IMR-90 (cell line): ENCODE data around the gene CIT. TPM values are rescaled to one million over a fixed set of nuclear protein-coding genes. Genes with fewer than 3 reads are reported as not detected.

Source experiments
- ATAC-seq: fragments of 200-7000 bp; cut with Tn5 transposase; 2 replicates; pipeline ENCODE4 v1.9.1; 2020; ENCODE audit warnings: low read depth, mild to moderate bottlenecking, moderate library complexity
- BruUV-seq: library from RNA; stranded (reverse); fragments of 400-500 nt; replicated peaks from 2 replicates; lab custom pipeline; 2021; lab: Mats Ljungman, UMichigan
- CTCF ChIA-PET: fragments of 300-600 bp; formaldehyde crosslinking; extraction: SDS; loops from one replicate; lab custom pipeline; 2021; ENCODE audit warnings: antibody characterized with exemption; lab: Yijun Ruan, JAX
- POLR2A ChIA-PET: fragments of 300-600 bp; sonication (Branson Sonifier 250); formaldehyde crosslinking; loops from one replicate; lab custom pipeline; 2022; ENCODE audit warnings: antibody characterized with exemption; ENCODE audit not compliant: unreplicated experiment; lab: Charles Lee
- DNase-seq: peaks from one replicate; pipeline ENCODE4 v3.0.0; 2013
- H2AFZ ChIP-seq: replicated peaks from 2 replicates; pipeline ENCODE3; 2013; ENCODE audit warnings: low read length, mild to moderate bottlenecking; ENCODE audit not compliant: poor library complexity
- H2AK5ac ChIP-seq: 2 replicates; pipeline ENCODE4 v1.6.1; 2013; ENCODE audit warnings: low read depth, low read length, inconsistent platforms
- H2AK9ac ChIP-seq: replicated peaks from 2 replicates; pipeline ENCODE3; 2013; ENCODE audit warnings: mild to moderate bottlenecking, low read depth, low read length, moderate library complexity; ENCODE audit not compliant: poor library complexity
- H2BK120ac ChIP-seq: 2 replicates; pipeline ENCODE4 v1.6.1; 2013; ENCODE audit warnings: low read depth, low read length, inconsistent platforms
- H2BK15ac ChIP-seq: 3 replicates; pipeline ENCODE4 v1.6.1; 2013; ENCODE audit warnings: low read depth, low read length, inconsistent platforms
- H2BK20ac ChIP-seq: 2 replicates; pipeline ENCODE4 v1.6.1; 2013; ENCODE audit warnings: low read depth, mild to moderate bottlenecking, inconsistent platforms, low read length, moderate library complexity
- H2BK5ac ChIP-seq: 2 replicates; pipeline ENCODE4 v1.6.1; 2013; ENCODE audit warnings: mild to moderate bottlenecking, low read depth, low read length, inconsistent platforms; ENCODE audit not compliant: poor library complexity, severe bottlenecking
- H3K14ac ChIP-seq: replicated peaks from 2 replicates; pipeline ENCODE4 v1.6.1; 2013; ENCODE audit warnings: low read depth, low read length, inconsistent platforms
- H3K18ac ChIP-seq: 2 replicates; pipeline ENCODE4 v1.6.1; 2013; ENCODE audit warnings: low read depth, low read length, control low read depth
- H3K23ac ChIP-seq: 2 replicates; pipeline ENCODE4 v1.6.1; 2013; ENCODE audit warnings: low read depth, low read length, inconsistent platforms
- H3K27ac ChIP-seq: 2 replicates; pipeline ENCODE4 v1.5.1; 2013; ENCODE audit warnings: mild to moderate bottlenecking, control low read depth, low read length; ENCODE audit not compliant: insufficient read depth
- H3K27me3 ChIP-seq: 2 replicates; pipeline ENCODE4 v1.6.1; 2013; ENCODE audit warnings: low read length; ENCODE audit not compliant: control insufficient read depth, insufficient read depth
- H3K36me3 ChIP-seq: 2 replicates; pipeline ENCODE4 v1.6.1; 2013; ENCODE audit warnings: low read length, mixed read lengths; ENCODE audit not compliant: control insufficient read depth, insufficient read depth
- H3K4ac ChIP-seq: 2 replicates; pipeline ENCODE4 v1.6.1; 2013; ENCODE audit warnings: low read depth, low read length, inconsistent platforms
- H3K4me1 ChIP-seq: 2 replicates; pipeline ENCODE4 v1.6.1; 2013; ENCODE audit warnings: low read length, mixed read lengths; ENCODE audit not compliant: control insufficient read depth, insufficient read depth
- H3K4me2 ChIP-seq: 2 replicates; pipeline ENCODE4 v1.6.1; 2013; ENCODE audit warnings: low read depth, mild to moderate bottlenecking, control low read depth, low read length, moderate library complexity
- H3K4me3 ChIP-seq: 2 replicates; pipeline ENCODE4 v1.5.1; 2013; ENCODE audit warnings: low read depth, mild to moderate bottlenecking, control low read depth, low read length, moderate library complexity; ENCODE audit not compliant: insufficient read depth
- H3K56ac ChIP-seq: 2 replicates; pipeline ENCODE4 v1.6.1; 2013; ENCODE audit warnings: low read length, inconsistent platforms; ENCODE audit not compliant: insufficient read depth; ENCODE audit errors: extremely low read depth
- H3K79me1 ChIP-seq, 2 experiments: 2 replicates each; pipeline ENCODE4 v1.6.1; 2013; ENCODE audit warnings: low read length in 2 of 2, inconsistent platforms in 1 of 2, low read depth in 1 of 2
- H3K9ac ChIP-seq: 2 replicates; pipeline ENCODE4 v1.6.1; 2013; ENCODE audit warnings: low read depth, low read length, control low read depth
- H3K9me1 ChIP-seq: 2 replicates; pipeline ENCODE4 v1.6.1; 2013; ENCODE audit warnings: low read length, inconsistent platforms; ENCODE audit not compliant: insufficient read depth
- H3K9me3 ChIP-seq: 2 replicates; pipeline ENCODE4 v1.6.1; 2013; ENCODE audit warnings: low read length; ENCODE audit not compliant: control insufficient read depth, insufficient read depth
- H4K20me1 ChIP-seq: 2 replicates; pipeline ENCODE4 v1.6.1; 2013; ENCODE audit warnings: low read length, inconsistent platforms; ENCODE audit not compliant: insufficient read depth
- H4K5ac ChIP-seq: 2 replicates; pipeline ENCODE4 v1.6.1; 2013; ENCODE audit warnings: mild to moderate bottlenecking, low read depth, low read length, control low read depth
- H4K8ac ChIP-seq, 2 experiments: 2 replicates each; pipeline ENCODE4 v1.6.1; 2013; ENCODE audit warnings: low read depth in 2 of 2, low read length in 2 of 2, control low read depth in 1 of 2, inconsistent platforms in 1 of 2
- H4K91ac ChIP-seq: 2 replicates; pipeline ENCODE4 v1.6.1; 2013; ENCODE audit warnings: low read depth, low read length, inconsistent platforms; ENCODE audit not compliant: insufficient read depth
- BHLHE40 ChIP-seq: fragments of 150-350 bp; IDR thresholded peaks from 2 replicates; pipeline ENCODE4 v1.6.1; 2016; ENCODE audit warnings: mild to moderate bottlenecking, low read depth, low read length
- CEBPB ChIP-seq: IDR thresholded peaks from 2 replicates; pipeline ENCODE4 v1.6.1; 2012; ENCODE audit warnings: low read depth, low read length, improper control_type of control experiment
- CHD1 ChIP-seq: IDR thresholded peaks from 2 replicates; pipeline ENCODE4 v1.6.1; 2012; ENCODE audit warnings: low read depth, low read length, improper control_type of control experiment
- FOS ChIP-seq: fragments of 150-350 bp; IDR thresholded peaks from 2 replicates; pipeline ENCODE4 v1.6.1; 2016; ENCODE audit warnings: low read depth, low read length
- MXI1 ChIP-seq: IDR thresholded peaks from 2 replicates; pipeline ENCODE4 v1.6.1; 2012; ENCODE audit warnings: low read depth, mild to moderate bottlenecking, low read length, moderate library complexity, borderline replicate concordance
- POLR2A ChIP-seq: IDR thresholded peaks from 2 replicates; pipeline ENCODE4 v1.6.1; 2012; ENCODE audit warnings: mild to moderate bottlenecking, low read depth, low read length
- RAD21 ChIP-seq: IDR thresholded peaks from 2 replicates; pipeline ENCODE4 v1.6.1; 2012; ENCODE audit warnings: low read length, improper control_type of control experiment
- RCOR1 ChIP-seq: IDR thresholded peaks from 2 replicates; pipeline ENCODE4 v1.6.1; 2012; ENCODE audit warnings: mild to moderate bottlenecking, low read length, improper control_type of control experiment; ENCODE audit not compliant: insufficient replicate concordance
- RFX5 ChIP-seq: IDR thresholded peaks from 2 replicates; pipeline ENCODE4 v1.8.0; 2012; ENCODE audit warnings: low read depth, mild to moderate bottlenecking, low read length, moderate library complexity
- SMC3 ChIP-seq: fragments of 150-350 bp; IDR thresholded peaks from 2 replicates; pipeline ENCODE4 v1.6.1; 2016; ENCODE audit warnings: low read depth, mild to moderate bottlenecking, antibody characterized with exemption, low read length, moderate library complexity
- WGBS, 2 experiments: methylation state at CpG; one replicate each; pipeline versions ENCODE4 v1.1.5 to v1.1.7; 2013; ENCODE audit warnings: missing lambda C conversion rate in 2 of 2; ENCODE audit not compliant: insufficient read length in 1 of 2; ENCODE audit errors: extremely low coverage in 2 of 2; 5-methylcytosine and 5-hydroxymethylcytosine counted together
- dilution Hi-C: fragments of 300-500 bp; cut with HindIII; formaldehyde crosslinking; loops from one replicate; pipeline ENCODE4 v1.14.3; 2018; ENCODE audit warnings: low sequenced_read_pairs; ENCODE audit not compliant: unreplicated experiment
- in situ Hi-C: fragments of 300-500 bp; cut with MboI; formaldehyde crosslinking; loops from 3 replicates; pipeline ENCODE4 v1.14.3; 2019; ENCODE audit warnings: low sequenced_read_pairs, inconsistent platforms, mixed read lengths
- intact Hi-C: fragments of 100-400 bp; cut with micrococcal nuclease; formaldehyde crosslinking; loops from 2 replicates; pipeline ENCODE4 v1.10.0; 2022
- polyA plus RNA-seq, 3 experiments: library from polyadenylated mRNA; depleted of rRNA; stranded (reverse); fragments of >200 nt; gene quantifications; 2 replicates each; pipeline ENCODE4 v1.2.3, GENCODE V29; 2012; ENCODE audit warnings: low replicate concordance in 1 of 3
- total RNA-seq: library from RNA; depleted of rRNA; stranded (reverse); fragments of >200 nt; gene quantifications from 2 replicates; pipeline ENCODE4 v1.2.3, GENCODE V29; 2012
- TF ChIP-seq, protein P1 (sequence below): conservative IDR thresholded peaks from 2 replicates; pipeline ENCODE4 v1.5.1; 2012; ENCODE audit warnings: mild to moderate bottlenecking, low read depth, low read length, improper control_type of control experiment

The CIT gene
- total and polyA plus RNA-seq, 2 of the 4 experiments (the other 2 are of a cell fraction): 13.1 to 21.0 TPM

DNA sequence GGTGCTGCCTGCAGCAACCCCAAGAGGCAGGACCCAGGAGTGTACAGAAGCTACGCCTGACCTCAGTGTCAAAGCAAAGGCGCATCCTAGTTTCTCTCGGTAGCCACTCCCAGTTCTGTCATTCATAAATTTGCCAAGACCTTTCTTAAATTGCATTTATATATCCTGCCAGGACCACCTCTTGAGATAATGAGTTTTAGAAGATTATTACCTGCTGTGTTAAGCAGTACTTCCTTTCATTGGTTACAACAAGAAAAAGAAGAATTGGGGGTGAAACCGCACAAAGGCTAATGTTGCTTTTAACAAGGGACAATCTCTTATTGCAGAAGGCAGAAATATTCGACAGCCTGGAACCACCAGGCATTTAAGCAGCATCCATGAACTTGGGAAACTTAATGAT is 57.8 kb downstream of the CIT start:
- H2AFZ ChIP-seq: no peak overlapping the region
- H3K9me3 ChIP-seq: no peaks in the 10 kb centered on the region
- ATAC-seq (no peak), DNase-seq (no peak)
- H2AK9ac ChIP-seq: no peak overlapping the region
- H2AK5ac ChIP-seq: no peak overlapping the region
- no CpG with 5 or more reads among the region's 5 CpGs for WGBS, 2 experiments
- no peak overlapping the region for H3K14ac ChIP-seq
- H2BK20ac ChIP-seq: no peak overlapping the region
- TF ChIP-seq POLR2A: no peak
- no peak for TF ChIP-seq RAD21
- TF ChIP-seq, protein P1, sequence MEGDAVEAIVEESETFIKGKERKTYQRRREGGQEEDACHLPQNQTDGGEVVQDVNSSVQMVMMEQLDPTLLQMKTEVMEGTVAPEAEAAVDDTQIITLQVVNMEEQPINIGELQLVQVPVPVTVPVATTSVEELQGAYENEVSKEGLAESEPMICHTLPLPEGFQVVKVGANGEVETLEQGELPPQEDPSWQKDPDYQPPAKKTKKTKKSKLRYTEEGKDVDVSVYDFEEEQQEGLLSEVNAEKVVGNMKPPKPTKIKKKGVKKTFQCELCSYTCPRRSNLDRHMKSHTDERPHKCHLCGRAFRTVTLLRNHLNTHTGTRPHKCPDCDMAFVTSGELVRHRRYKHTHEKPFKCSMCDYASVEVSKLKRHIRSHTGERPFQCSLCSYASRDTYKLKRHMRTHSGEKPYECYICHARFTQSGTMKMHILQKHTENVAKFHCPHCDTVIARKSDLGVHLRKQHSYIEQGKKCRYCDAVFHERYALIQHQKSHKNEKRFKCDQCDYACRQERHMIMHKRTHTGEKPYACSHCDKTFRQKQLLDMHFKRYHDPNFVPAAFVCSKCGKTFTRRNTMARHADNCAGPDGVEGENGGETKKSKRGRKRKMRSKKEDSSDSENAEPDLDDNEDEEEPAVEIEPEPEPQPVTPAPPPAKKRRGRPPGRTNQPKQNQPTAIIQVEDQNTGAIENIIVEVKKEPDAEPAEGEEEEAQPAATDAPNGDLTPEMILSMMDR: no peak
- TF ChIP-seq MXI1: no peak
- no peak for TF ChIP-seq BHLHE40
- TF ChIP-seq RCOR1: no peak
- TF ChIP-seq CHD1: no peak
- no peak for TF ChIP-seq RFX5
- TF ChIP-seq FOS: no peak
- no peak for TF ChIP-seq SMC3
- TF ChIP-seq CEBPB: no peak
- no TSS peak for BruUV-seq
- no peak overlapping the region for H3K4ac ChIP-seq
- POLR2A ChIA-PET: no interaction called here
- H2BK120ac ChIP-seq: no peak overlapping the region
- no peak overlapping the region for H4K91ac ChIP-seq
- peaks cover 19 to 24% of the 10 kb centered on the region in 2 experiments for H3K79me1 ChIP-seq
- H4K8ac ChIP-seq: no peak overlapping the region
- H3K56ac ChIP-seq: no peak overlapping the region
- no peaks in the 10 kb centered on the region for H3K36me3 ChIP-seq
- dilution Hi-C loops: no loop called here
- no peak overlapping the region for H3K9ac ChIP-seq
- no peak overlapping the region for H2BK5ac ChIP-seq
- no peaks in the 10 kb centered on the region for H4K20me1 ChIP-seq
- no peak overlapping the region for H3K4me3 ChIP-seq
- H4K5ac ChIP-seq: no peak overlapping the region
- no peak overlapping the region for H3K4me2 ChIP-seq
- H3K18ac ChIP-seq: no peak overlapping the region
- 0 out of 2 replicates have a peak, but pooled peaks cover 1% of the 10 kb centered on the region for H3K9me1 ChIP-seq
- CTCF ChIA-PET: interaction anchor here (0.7 kb wide), 1 partner anchor 17 kb away, joined by 3 read pairs; no protein-coding TSS in a partner anchor
- H3K4me1 ChIP-seq: no peaks in the 10 kb centered on the region
- H2BK15ac ChIP-seq: no peak overlapping the region
- H3K27ac ChIP-seq: no peak overlapping the region
- H3K27me3 ChIP-seq: no peaks in the 10 kb centered on the region
- no peak overlapping the region for H3K23ac ChIP-seq
- in situ Hi-C loops: no loop called here
- intact Hi-C loops: no loop called here
